Body of pancreas (tissue), 4 donors: ENCODE data around the gene LRRC46.

ENCODE experiments used
- POLR2A ChIP-seq, 3 donors: fragments of 450-650 bp; IDR thresholded peaks; one replicate each; pipeline ENCODE4 v1.6.1; 2016; ENCODE audit warnings: antibody characterized with exemption in 3 of 3, mild to moderate bottlenecking in 2 of 3
- TF ChIP-seq, protein P1 (sequence below), 7 experiments: fragments of 450-650 bp in 4 of 7; fragments of 200-600 bp in 3 of 7; sonication (generic) in 3 of 7; IDR thresholded peaks; one replicate each; pipeline ENCODE4 v1.5.1; 2016 to 2019; ENCODE audit warnings: antibody characterized with exemption in 7 of 7

DNA sequence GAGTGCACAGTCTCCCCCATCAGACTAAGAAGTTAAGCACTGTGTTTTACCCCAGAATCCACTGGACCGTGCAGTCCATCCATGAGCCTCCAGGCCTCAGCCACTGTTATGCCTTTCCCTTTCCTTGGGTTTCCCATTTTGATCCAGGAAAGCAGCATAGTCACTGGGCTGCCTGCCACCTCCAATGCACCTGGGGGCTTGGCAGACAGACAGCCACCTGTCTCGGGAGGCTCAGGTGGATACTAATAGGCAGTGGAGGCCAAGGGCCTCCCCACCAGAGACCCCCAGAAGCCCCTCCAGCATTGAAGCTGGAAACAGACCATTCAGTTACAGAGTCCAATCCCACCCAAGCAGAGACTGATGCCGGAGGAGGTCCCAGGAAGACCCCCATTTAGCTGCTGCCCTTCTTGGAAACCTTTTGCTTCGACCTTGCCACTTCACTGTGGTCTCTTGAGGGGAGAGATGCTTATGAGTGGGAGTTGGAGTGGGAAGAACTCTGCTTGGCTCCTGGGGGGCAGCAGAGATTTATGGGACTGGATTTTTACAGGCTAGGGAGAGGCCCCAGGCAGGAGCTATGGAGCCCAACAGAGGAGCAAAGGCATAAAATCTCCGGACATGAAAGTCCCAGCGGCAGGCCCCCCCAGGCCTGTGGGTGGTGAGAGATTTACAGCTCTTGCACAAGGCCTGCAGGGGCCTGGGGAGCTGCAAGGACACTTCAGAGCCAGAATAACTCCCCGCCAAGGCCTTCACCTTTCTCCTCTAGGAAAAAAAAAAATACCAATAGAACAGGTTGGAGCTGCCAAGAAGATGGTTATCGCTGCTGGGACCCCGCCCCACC, 52.3 kb downstream of the LRRC46 start:
- no peak for TF ChIP-seq POLR2A (IDR thresholded peaks at IDR 0.05)
- TF ChIP-seq, protein P1, sequence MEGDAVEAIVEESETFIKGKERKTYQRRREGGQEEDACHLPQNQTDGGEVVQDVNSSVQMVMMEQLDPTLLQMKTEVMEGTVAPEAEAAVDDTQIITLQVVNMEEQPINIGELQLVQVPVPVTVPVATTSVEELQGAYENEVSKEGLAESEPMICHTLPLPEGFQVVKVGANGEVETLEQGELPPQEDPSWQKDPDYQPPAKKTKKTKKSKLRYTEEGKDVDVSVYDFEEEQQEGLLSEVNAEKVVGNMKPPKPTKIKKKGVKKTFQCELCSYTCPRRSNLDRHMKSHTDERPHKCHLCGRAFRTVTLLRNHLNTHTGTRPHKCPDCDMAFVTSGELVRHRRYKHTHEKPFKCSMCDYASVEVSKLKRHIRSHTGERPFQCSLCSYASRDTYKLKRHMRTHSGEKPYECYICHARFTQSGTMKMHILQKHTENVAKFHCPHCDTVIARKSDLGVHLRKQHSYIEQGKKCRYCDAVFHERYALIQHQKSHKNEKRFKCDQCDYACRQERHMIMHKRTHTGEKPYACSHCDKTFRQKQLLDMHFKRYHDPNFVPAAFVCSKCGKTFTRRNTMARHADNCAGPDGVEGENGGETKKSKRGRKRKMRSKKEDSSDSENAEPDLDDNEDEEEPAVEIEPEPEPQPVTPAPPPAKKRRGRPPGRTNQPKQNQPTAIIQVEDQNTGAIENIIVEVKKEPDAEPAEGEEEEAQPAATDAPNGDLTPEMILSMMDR (IDR thresholded peaks at IDR 0.05) = no peak
